Measurements from ENCODE around the gene CD44.

DNA sequence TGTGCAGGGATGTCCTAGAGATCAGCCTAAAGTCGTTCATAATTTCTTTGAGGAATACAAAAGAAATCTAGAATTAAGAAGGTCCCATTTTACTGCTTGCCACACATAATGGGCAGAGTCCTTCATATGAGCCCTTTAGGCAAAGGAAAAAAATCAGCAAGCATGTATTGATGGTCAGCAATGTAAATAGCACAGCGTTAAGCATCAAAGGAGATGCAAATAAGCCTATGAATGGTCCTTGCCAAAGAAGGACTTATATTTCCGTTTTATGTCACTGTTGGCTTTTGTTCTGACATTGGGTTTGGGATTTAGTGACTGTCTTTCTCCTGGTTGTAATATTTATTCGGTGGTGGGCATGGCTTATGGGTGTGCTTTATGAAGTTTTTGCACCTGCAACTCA, 69.8 kb downstream of the CD44 start:
- TF ChIP-seq EZH2 (IDR thresholded peaks at IDR 0.05) (no peak), POLR2AphosphoS5 (IDR thresholded peaks at IDR 0.05; ENCODE audit: borderline replicate concordance, low read depth, low read length) (no peak), FOXP2 (optimal IDR thresholded peaks at IDR 0.05; ENCODE audit: control extremely low read depth, extremely low read length, insufficient read depth) (no peak)

Measured in SK-N-MC (cell line).